Fibroblast of pulmonary artery (primary cell): ENCODE data around the gene RAB37.
A peak's percentile ranks its signal among the peaks of the same experiment; 100 is the strongest.

ENCODE experiments used
- DNase-seq: peaks from one replicate; pipeline ENCODE4 v3.0.0-alpha.2; 2010; ENCODE audit warnings: low read depth
- H3K4me3 ChIP-seq: replicated peaks from 2 replicates; pipeline ENCODE4 v1.5.1; 2011; ENCODE audit warnings: low read depth, mild to moderate bottlenecking, control low read depth, low read length, moderate library complexity
- CTCF ChIP-seq: IDR thresholded peaks from 2 replicates; pipeline ENCODE4 v1.5.1; 2011; ENCODE audit warnings: mild to moderate bottlenecking, control low read depth, low read length, inconsistent platforms; ENCODE audit errors: missing control alignments

RAB37 gene

DNA sequence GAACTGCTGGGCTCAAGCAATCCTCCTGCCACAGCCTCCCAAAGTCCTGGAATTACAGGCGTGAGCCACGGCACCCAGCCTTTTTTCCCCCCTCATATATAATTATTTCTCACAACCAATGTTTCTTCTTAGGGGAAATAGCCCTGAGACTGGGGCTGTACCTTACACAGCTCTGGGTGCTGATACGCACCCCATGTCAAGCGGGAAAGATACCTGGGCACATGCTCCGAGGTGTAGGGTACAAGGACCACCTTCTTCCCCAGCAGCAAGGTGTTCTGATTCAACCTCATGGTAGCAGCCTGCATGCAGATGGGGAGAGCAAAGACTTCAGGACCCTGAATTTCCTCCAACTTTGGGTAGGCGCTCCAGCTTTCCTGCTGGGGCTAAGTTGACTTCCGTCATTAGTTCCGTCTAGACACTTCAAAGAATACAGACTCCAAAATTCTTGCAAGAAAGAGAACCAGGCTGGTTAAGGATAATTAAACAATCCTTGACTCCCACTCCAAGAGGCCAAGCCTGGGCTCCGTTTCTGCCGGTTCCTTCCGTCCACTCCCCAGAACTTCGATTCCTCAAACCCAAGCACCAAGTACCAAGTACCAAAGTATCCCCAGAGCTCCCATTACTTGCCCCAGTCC lies 38.5 kb downstream of the RAB37 start:
- no peak for TF ChIP-seq CTCF
- peak overlapping the region; percentile 91 for H3K4me3 ChIP-seq
- DNase-seq: no peak

DNA sequence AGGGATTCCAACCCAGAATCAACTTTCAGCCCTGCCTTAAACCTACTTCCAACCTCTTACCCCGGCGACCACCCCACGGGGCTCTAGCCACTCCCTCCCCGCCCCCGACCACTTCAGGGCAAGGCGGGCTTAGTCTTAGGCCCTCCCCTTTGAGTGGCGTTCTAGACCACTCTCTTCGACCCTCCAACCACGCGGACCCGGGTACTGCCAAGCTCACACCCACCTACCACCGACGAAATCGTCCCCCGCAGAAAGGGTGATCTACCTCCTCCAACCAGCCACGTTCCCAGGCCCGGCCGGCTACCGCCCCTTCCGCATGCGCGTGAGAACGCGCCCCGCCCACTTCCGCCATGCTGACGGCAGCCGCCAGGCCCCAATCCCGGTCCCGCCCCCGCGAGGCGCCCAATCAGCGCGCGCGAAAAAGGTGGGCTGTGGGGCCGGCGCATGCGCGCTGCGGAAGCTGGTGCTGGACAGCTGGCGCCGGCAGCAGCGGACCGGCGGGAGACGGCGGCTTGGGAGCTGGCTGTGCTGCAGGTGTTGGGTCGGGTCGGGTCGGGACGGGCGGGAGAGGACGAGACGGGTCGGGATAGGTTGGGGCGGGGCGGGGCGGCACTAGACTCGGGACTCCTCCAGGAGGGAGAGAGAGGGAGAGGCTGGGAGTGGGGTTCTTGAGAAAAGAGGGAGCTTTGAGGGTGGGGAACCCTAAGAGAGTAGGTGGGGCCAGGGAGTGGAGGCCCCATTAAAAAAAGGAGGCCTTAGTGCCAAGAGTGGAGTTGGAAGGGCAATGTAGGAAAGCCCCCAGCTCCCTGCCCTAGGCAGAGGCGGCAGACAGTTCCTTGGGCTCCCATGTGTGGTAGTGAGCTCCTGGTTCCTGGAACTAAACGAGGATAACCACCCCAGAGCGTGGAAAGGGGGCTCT lies 39.2 kb downstream of the RAB37 start, which contains the start of gene NAT9:
Gene NAT9, minus strand, starts transcription at position 302 of the 919 bp plus-strand sequence. CDS start 647 bp downstream, outside the sequence.
- no peak for TF ChIP-seq CTCF
- peak; percentile 96 for DNase-seq
- peak within 1 kb of the TSS; percentile 91 for H3K4me3 ChIP-seq

DNA sequence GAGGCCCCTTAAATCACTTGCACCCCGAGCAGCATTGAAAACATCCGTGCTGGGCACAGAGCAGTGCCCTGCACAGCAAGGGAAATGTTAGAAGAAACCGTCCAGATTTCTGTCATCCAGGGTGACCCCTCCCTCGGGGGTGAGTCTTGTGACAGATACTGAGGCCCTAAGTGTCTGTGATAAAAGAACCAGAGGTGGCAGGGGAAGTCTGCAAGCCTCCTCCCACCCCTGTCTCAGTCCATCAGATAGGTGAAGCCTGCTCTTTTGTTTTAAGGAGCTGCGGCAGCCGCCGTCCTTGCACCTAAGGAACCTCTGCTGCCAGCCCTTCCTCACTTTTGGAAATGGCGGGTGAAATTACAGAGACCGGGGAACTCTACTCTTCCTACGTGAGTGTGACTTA lies 39.9 kb downstream of the RAB37 start:
- H3K4me3 ChIP-seq: peak overlapping the region; percentile 91
- TF ChIP-seq CTCF: no peak
- no peak for DNase-seq

GRCh38 chr17:74777901-74778515 lies 41.0 kb downstream of the RAB37 start:
- DNase-seq: no peak
- H3K4me3 ChIP-seq: no peak overlapping the region
- no peak for TF ChIP-seq CTCF

DNA sequence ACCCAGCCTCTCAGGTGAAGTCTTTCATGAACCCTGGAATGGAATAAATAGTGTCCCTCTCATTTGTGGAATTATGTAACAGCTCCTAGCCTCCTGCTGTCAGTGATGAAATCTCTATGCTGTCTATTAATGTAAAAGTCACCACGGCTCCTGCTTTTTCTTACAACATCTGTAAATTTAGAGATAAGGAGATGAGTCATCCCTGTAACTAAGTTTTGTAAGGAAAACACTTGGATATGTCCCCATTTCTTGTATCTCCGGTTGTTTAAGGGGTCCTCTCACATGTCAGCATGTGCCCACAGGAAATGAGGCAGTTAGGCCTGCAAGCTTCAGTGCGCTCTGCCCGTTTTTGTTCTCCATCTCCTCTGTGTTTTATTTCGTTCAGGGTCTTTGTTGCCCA lies 41.9 kb downstream of the RAB37 start:
- peak; percentile 77 for DNase-seq
- H3K4me3 ChIP-seq: no peak overlapping the region
- no peak for TF ChIP-seq CTCF

DNA sequence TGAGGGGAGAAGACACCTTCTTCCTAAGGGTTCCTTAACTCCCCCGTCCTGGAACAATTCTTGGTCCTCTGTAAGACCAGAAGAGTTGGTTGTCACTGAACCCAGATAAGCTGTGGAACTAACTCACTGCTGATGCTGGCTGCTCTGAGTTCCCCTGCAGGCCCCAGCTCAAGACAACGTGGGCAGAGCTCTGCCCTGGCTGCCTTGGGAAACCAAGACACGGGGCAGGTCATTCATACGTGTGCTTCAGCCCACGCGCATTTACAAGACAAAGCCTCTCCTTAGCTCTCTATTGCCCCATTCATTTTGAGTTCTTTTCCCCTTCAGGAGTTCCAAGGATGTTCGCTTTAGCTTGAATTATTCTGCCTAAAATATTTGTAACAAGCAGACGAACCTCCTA lies 42.4 kb downstream of the RAB37 start:
- DNase-seq: no peak
- no peak overlapping the region for H3K4me3 ChIP-seq
- no peak for TF ChIP-seq CTCF
